SJSA1 (cell line): ENCODE data around the gene CENPP. TPM values are rescaled to one million over a fixed set of nuclear protein-coding genes. Genes with fewer than 3 reads are reported as not detected.
A peak's percentile ranks its signal among the peaks of the same experiment; 100 is the strongest.

Experiments used
- DNase-seq, 2 experiments: peaks; one replicate each; pipeline ENCODE4 v3.0.0-alpha.2; 2015 to 2020; ENCODE audit warnings: low spot score in 2 of 2, low read depth in 1 of 2
- H3K27ac ChIP-seq: fragments of 250-450 bp; sonication (Bioruptor Pico); 2 replicates; pipeline ENCODE4 v1.5.1; 2020; ENCODE audit warnings: mild to moderate bottlenecking, moderate library complexity
- H3K27me3 ChIP-seq: fragments of 250-450 bp; sonication (Bioruptor Pico); replicated peaks from 2 replicates; pipeline ENCODE4 v1.5.1; 2020; ENCODE audit warnings: mild to moderate bottlenecking, moderate library complexity
- H3K36me3 ChIP-seq: fragments of 250-450 bp; sonication (Bioruptor Pico); 2 replicates; pipeline ENCODE4 v1.5.1; 2020; ENCODE audit warnings: mild to moderate bottlenecking
- H3K4me1 ChIP-seq: fragments of 250-450 bp; sonication (Bioruptor Pico); replicated peaks from 2 replicates; pipeline ENCODE4 v1.6.1; 2021; ENCODE audit warnings: mild to moderate bottlenecking
- H3K4me3 ChIP-seq: fragments of 250-450 bp; sonication (Bioruptor Pico); 2 replicates; pipeline ENCODE4 v1.5.1; 2020; ENCODE audit warnings: mild to moderate bottlenecking
- H3K9me3 ChIP-seq: fragments of 250-450 bp; sonication (Bioruptor Pico); replicated peaks from 2 replicates; pipeline ENCODE4 v1.5.1; 2020; ENCODE audit warnings: mild to moderate bottlenecking
- total RNA-seq: library from RNA; depleted of rRNA; stranded (reverse); fragments of >200 nt; shearing (Covaris generic); gene quantifications from 2 replicates; pipeline ENCODE4 v1.2.3, GENCODE V29; 2014; rRNA removed

The CENPP gene
- 9.6 and 11.0 TPM in 2 replicates for total RNA-seq

GRCh38 chr9:92325269-92325990, at the start of gene CENPP, which contains the start of gene NOL8:
Gene CENPP, plus strand, starts transcription at chr9:92325953.
Gene NOL8, minus strand, starts transcription at chr9:92325350. Its CDS starts 1,189 bp downstream, at chr9:92324161.
- peak; percentile 82 to 97 for DNase-seq
- H3K4me3 ChIP-seq: peak within 1 kb of the TSS; percentile 63
- peaks cover 10% of the 10 kb centered on the region; the same call in 1 of the 2 replicates for H3K4me1 ChIP-seq
- peaks cover 17% of the 10 kb centered on the region for H3K36me3 ChIP-seq
- no peaks in the 10 kb centered on the region for H3K9me3 ChIP-seq
- H3K27me3 ChIP-seq: no peaks in the 10 kb centered on the region
- H3K27ac ChIP-seq: peak within 1 kb of the TSS; percentile 97

DNA sequence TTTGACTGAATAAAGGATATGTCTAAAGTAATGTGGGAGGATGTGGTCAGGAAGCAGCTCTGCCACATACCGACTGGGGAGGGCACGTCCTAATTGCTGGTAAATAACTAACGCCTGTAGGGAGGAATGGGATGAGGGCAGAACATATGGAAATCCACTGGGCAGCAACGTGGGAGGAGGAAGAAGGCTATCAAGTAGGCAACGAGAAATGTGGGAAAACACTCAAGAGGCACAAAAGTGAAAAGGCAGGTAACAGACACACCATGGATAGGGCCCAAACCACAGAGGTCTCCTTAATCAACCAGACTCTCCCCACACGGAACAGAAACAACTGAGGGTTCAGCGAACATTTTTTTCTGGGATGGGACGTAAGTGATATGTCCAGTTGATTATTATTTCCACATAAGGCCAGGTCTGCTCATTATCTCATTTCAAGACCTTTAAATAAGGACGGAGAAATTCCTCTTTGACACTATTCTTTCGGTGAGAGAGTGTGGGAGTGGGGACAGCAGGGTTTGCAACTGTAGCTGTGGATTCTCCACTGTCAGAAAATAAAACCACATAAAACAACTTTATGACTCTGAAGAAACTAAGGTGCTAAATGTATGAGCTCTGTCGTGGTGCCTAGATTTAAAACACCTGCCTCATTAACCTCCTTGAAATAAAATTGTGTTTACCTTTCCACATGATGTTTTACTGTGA, 49.3 kb upstream of the CENPP start:
- Histone ChIP-seq H3K27ac (no peak overlapping the region), H3K36me3 (peaks cover 96% of the 10 kb centered on the region), H3K4me3 (no peak overlapping the region)

DNA sequence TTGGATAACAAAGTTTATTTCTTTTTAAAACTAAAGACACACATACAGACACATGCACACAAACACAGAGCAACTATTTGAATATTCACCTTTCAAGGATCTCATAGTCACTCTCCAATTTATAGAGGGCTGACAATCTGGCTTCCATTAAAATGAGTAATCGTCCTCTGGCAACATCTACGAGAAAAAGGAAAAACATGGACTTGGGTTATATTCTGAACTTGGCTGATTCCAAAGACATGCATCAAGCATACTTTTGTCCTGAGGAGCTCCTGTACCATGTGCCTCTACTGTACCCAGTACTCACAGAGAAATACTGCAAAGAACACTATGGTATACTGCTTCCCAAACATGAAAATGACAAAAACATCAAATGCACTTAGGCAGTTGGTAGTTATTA, 47.6 kb upstream of the CENPP start:
- Histone ChIP-seq H3K4me1 (no peaks in the 10 kb centered on the region; the same call in 1 of the 2 replicates), H3K27ac (0 out of 2 replicates have a peak overlapping the region, but pooled peaks have one; percentile 2), H3K4me3 (no peak overlapping the region), H3K27me3 (no peaks in the 10 kb centered on the region), H3K36me3 (peaks cover 95% of the 10 kb centered on the region), H3K9me3 (no peaks in the 10 kb centered on the region)
- no peak for DNase-seq

More for the DNA sequence above, 49.3 kb upstream of the CENPP start:
- Histone ChIP-seq H3K9me3 (no peaks in the 10 kb centered on the region), H3K27me3 (no peaks in the 10 kb centered on the region), H3K4me1 (no peaks in the 10 kb centered on the region; the same call in 1 of the 2 replicates)
- DNase-seq: no peak

- H3K27ac ChIP-seq: no peak overlapping the region
- H3K9me3 ChIP-seq: no peaks in the 10 kb centered on the region
- no peaks in the 10 kb centered on the region; the same call in 1 of the 2 replicates for H3K4me1 ChIP-seq
- H3K27me3 ChIP-seq: no peaks in the 10 kb centered on the region
- no peak for DNase-seq
- H3K36me3 ChIP-seq: peaks cover 95% of the 10 kb centered on the region
- H3K4me3 ChIP-seq: no peak overlapping the region
Observed at GRCh38 chr9:92279302-92279701, 46.5 kb upstream of the CENPP start.

- no peak for DNase-seq
- no peak overlapping the region for H3K27ac ChIP-seq
- peaks cover 56% of the 10 kb centered on the region for H3K36me3 ChIP-seq
- H3K9me3 ChIP-seq: no peaks in the 10 kb centered on the region
- no peak overlapping the region for H3K4me3 ChIP-seq
- H3K4me1 ChIP-seq: peaks cover 7% of the 10 kb centered on the region
- no peaks in the 10 kb centered on the region for H3K27me3 ChIP-seq
Observed at GRCh38 chr9:92289708-92290390, 35.9 kb upstream of the CENPP start.

DNA sequence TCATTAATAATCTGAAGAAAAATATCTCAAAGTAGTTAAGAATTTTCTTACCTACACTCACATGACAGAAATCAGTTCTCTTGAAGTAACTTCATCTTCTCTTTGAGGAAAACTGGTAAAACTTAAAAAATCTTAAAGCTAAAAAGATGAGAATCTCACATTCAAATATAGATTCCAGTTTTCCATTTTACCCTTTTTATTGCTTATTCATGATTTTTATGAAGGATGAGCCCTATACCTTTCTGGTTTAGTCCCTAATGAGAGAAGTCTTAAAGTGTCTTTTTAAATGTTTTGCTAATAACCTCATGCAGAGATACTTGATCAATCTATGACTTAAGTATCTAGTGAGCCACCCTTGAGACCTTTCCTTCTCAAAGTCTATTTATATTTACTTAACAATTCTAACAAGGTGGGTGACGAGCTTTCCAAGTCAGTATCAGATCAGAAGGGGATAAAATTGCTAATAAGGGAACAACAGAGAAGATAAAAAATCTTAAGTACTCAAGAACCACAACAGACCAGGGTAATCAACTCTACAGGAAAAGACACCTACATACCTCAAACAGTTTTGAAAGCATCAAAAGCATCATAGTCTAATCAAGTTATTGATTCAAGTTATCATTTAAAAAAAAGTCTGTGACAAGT, 34.8 kb upstream of the CENPP start:
- Histone ChIP-seq H3K4me1 (peaks cover 7% of the 10 kb centered on the region), H3K4me3 (no peak overlapping the region), H3K27me3 (no peaks in the 10 kb centered on the region), H3K36me3 (peaks cover 45% of the 10 kb centered on the region), H3K9me3 (no peaks in the 10 kb centered on the region), H3K27ac (no peak overlapping the region)
- no peak for DNase-seq

GRCh38 chr9:92291577-92291976, 34.2 kb upstream of the CENPP start:
- Histone ChIP-seq H3K27me3 (no peaks in the 10 kb centered on the region), H3K4me1 (peaks cover 7% of the 10 kb centered on the region), H3K27ac (no peak overlapping the region), H3K9me3 (no peaks in the 10 kb centered on the region), H3K4me3 (no peak overlapping the region), H3K36me3 (peaks cover 39% of the 10 kb centered on the region)
- no peak for DNase-seq

- no peak for DNase-seq
- H3K4me1 ChIP-seq: peaks cover 7% of the 10 kb centered on the region
- H3K9me3 ChIP-seq: no peaks in the 10 kb centered on the region
- no peaks in the 10 kb centered on the region for H3K27me3 ChIP-seq
- peak overlapping the region; percentile 81 for H3K27ac ChIP-seq
- H3K4me3 ChIP-seq: peak overlapping the region; percentile 60
- peaks cover 37% of the 10 kb centered on the region for H3K36me3 ChIP-seq
Observed at GRCh38 chr9:92292338-92293074, 33.2 kb upstream of the CENPP start.

GRCh38 chr9:92293075-92293354, 32.7 kb upstream of the CENPP start:
- Histone ChIP-seq H3K27ac (peak overlapping the region; percentile 81), H3K36me3 (peaks cover 37% of the 10 kb centered on the region), H3K27me3 (no peaks in the 10 kb centered on the region), H3K9me3 (no peaks in the 10 kb centered on the region), H3K4me1 (peaks cover 7% of the 10 kb centered on the region), H3K4me3 (peak overlapping the region; percentile 60)
- DNase-seq: no peak

DNA sequence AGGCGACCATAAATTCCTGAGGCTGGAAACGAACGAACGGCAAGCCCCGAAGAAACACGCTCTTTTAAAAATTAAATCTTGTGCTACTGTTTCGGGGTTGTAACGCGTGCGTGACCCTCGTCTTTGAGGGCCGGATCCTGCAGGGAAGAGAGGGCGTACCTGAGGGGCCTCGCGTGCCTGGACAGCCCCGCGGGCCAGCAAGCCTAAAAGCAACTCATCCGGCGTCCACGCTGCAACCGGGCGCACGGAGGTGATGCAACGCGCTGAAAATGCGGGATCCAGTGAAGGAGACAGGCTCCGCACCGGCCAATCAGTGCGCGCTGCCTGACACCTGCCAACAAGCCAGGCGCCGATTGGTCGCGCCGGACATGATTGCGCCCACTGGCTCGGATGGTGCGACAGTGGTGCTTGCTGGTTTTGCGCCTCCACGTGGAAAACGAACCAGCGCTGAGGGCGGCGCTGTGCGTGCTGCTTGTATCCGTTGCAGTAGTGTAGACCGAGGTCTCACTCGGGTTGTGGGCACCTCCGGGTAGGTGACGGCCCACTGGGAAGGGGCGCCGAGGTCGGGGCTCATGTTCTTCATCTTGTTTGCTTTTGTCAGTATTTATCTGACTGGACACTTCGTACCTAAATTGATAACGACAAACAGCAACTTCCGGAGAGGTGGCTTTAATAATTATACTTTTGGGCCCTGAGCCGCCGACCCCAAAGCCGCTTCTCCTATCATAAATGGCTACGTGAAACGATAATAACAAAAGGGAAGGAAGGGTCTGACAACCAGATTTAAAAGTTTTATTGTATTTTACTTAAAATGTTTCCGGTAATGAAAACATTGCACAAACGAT, 32.1 kb upstream of the CENPP start, which contains the start of gene IARS1:
Gene IARS1 (minus strand): TSS at position 246 of the 845 bp plus-strand sequence. CDS start 4,278 bp downstream, outside the sequence.
- peak; percentile 92 to 96 for DNase-seq
- Histone ChIP-seq H3K27me3 (no peaks in the 10 kb centered on the region), H3K4me1 (peaks cover 7% of the 10 kb centered on the region), H3K27ac (peak within 1 kb of the TSS; percentile 81), H3K4me3 (peak within 1 kb of the TSS; percentile 60), H3K9me3 (no peaks in the 10 kb centered on the region), H3K36me3 (peaks cover 37% of the 10 kb centered on the region)

DNA sequence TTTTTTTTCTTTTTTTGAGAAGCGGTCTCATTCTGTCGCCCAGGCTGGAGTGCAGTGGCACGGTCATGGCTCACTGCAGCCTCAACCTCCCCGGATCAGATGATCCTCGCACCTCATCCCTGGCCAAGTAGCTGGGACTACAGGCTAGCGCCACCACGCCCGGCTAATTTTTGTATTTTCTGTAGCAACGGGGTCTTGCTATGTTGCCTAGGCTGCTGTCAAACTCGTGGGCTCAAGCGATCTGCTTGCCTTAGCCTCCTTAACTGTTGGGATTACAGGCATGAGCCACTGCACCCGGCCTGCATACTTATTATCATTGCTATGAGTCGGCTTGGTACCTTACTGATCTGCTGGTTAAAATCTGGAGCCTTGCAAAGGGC, 31.5 kb upstream of the CENPP start:
- Histone ChIP-seq H3K4me3 (peak overlapping the region; percentile 60), H3K4me1 (peaks cover 7% of the 10 kb centered on the region), H3K27me3 (no peaks in the 10 kb centered on the region), H3K27ac (peak overlapping the region; percentile 81), H3K9me3 (no peaks in the 10 kb centered on the region), H3K36me3 (peaks cover 37% of the 10 kb centered on the region)
- DNase-seq: no peak

DNA sequence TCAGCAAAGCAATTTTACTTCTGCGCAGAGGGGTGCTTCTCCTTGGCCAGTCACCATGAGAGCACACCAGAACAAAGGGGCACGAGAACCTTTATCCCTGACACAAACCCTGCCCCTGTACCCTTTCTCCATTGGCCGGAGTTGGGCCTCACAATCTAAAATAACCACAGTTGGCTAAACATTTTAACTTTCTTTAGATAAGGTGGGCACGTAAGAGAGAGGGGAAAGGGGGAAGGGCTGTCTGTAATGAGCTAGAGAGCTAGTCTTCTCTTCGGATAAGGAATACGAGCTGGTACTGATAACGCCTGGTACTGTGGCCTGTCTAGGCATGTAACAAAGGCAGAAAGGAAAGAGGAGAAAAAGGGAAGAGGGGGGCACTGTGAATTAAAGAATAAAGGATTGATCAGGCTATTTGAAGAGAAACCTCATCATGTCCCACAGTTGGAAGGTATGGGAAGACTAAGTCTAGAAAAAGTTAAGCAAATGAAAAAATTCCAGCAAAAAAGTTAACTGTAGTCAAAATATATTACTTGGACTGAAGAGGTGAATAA, 30.4 kb upstream of the CENPP start:
- Histone ChIP-seq H3K9me3 (no peaks in the 10 kb centered on the region), H3K4me3 (no peak overlapping the region), H3K36me3 (peaks cover 37% of the 10 kb centered on the region), H3K27ac (no peak overlapping the region), H3K27me3 (no peaks in the 10 kb centered on the region), H3K4me1 (peaks cover 7% of the 10 kb centered on the region)
- DNase-seq: no peak
